Left lung (tissue), 10 donors: ENCODE results near the gene KBTBD3. TPM values are rescaled to one million over a fixed set of nuclear protein-coding genes. Genes with fewer than 3 reads are reported as not detected.
A peak's percentile ranks its signal among the peaks of the same experiment; 100 is the strongest.
"Not testable (repeated sequence)": the region's sequence is repeated elsewhere in the genome, so short reads cannot be mapped to it uniquely, and the experiment has no call there.

ENCODE experiments used
- ATAC-seq: fragments of 200-7000 bp; cut with Tn5 transposase; one replicate; pipeline ENCODE4 v1.9.1; 2020; ENCODE audit warnings: moderate library complexity
- DNase-seq, 4 donors: peaks; one replicate each; pipeline ENCODE4 v3.0.0-alpha.2; 2013 to 2020
- H3K27ac ChIP-seq, 2 donors: fragments of 200-600 bp; sonication (generic) in 1 of 2; one replicate each; pipeline versions ENCODE4 v1.5.0 to v1.8.0; 2020 to 2021
- H3K27me3 ChIP-seq, 2 donors: fragments of 200-600 bp; sonication (generic) in 1 of 2; one replicate each; pipeline versions ENCODE4 v1.5.0 to v1.8.0; 2020 to 2021
- H3K36me3 ChIP-seq, 2 donors: fragments of 200-600 bp; sonication (generic) in 1 of 2; one replicate each; pipeline versions ENCODE4 v1.5.0 to v1.8.0; 2020 to 2021
- H3K4me1 ChIP-seq, 2 donors: fragments of 200-600 bp; one replicate each; pipeline ENCODE4 v1.8.0; 2021
- H3K4me3 ChIP-seq, 2 donors: fragments of 200-600 bp; sonication (generic) in 1 of 2; one replicate each; pipeline versions ENCODE4 v1.5.0 to v1.8.0; 2020 to 2021; ENCODE audit warnings: mild to moderate bottlenecking in 1 of 2
- H3K9me3 ChIP-seq, 2 donors: fragments of 200-600 bp; sonication (generic) in 1 of 2; one replicate each; pipeline versions ENCODE4 v1.5.0 to v1.8.0; 2020 to 2021
- intact Hi-C, 2 donors: fragments of 100-400 bp; cut with DNase I; formaldehyde crosslinking; loops; one replicate each; pipeline versions ENCODE4 v1.11.2 to v1.14.2; 2022
- polyA plus RNA-seq, 6 donors: library from polyadenylated mRNA; unstranded; fragments of 120-200 nt; gene quantifications; one replicate each; pipeline ENCODE4 v1.2.1, GENCODE V29; 2013; ENCODE audit not compliant: insufficient read length in 6 of 6
- total RNA-seq, 2 donors: library from RNA; stranded (reverse); fragmentation: NEBNext Ultra II Directional; extraction: Animal tissue kit (Norgen Biotek cat#: 25700); gene quantifications; one replicate each; pipeline ENCODE4 v1.2.1, GENCODE V29; 2021
- TF ChIP-seq, protein P1 (sequence below), 2 donors: fragments of 200-600 bp; sonication (generic) in 1 of 2; IDR thresholded peaks; one replicate each; pipeline versions ENCODE4 v1.5.0 to v1.8.0; 2021; ENCODE audit warnings: antibody characterized with exemption in 2 of 2
- donor health status: DM: no; HTN: yes; CAD: no.
- donor health status: DM: no; HTN: no; CAD: no.

KBTBD3 gene
- total and polyA plus RNA-seq, 8 donors = 5.4 to 9.0 (median 7.4) TPM

DNA sequence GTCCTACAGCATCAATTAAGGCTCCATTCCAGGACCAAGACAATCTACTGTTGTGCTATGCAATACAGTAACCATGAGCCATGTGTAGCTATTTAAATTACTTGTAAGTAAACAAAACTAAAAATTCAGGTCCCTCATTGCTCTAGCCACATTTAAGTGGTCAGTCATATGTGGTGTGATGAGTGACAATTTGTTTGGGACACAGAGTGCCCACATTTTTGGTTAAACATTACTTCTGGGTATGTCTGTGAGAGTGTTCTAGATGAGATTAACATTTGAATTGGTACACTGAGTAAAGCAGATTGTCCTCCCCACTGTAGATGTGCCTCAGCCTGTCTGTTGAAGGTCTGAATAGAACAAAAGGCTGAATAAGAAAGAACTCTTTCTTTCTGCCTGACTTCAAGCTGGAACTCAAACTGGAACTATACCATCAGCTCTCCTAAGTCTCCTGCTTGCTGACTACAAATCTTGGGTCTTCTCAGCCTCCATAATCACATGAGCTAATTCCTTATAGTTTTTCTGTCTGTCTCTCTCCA lies 15.8 kb downstream of the KBTBD3 start:
- no peaks in the 10 kb centered on the region for H3K27me3 ChIP-seq
- H3K27ac ChIP-seq = no peak overlapping the region
- H3K4me1 ChIP-seq = no peaks in the 10 kb centered on the region
- H3K4me3 ChIP-seq = no peak overlapping the region
- ATAC-seq (no peak), DNase-seq (no peak)
- TF ChIP-seq, protein P1, sequence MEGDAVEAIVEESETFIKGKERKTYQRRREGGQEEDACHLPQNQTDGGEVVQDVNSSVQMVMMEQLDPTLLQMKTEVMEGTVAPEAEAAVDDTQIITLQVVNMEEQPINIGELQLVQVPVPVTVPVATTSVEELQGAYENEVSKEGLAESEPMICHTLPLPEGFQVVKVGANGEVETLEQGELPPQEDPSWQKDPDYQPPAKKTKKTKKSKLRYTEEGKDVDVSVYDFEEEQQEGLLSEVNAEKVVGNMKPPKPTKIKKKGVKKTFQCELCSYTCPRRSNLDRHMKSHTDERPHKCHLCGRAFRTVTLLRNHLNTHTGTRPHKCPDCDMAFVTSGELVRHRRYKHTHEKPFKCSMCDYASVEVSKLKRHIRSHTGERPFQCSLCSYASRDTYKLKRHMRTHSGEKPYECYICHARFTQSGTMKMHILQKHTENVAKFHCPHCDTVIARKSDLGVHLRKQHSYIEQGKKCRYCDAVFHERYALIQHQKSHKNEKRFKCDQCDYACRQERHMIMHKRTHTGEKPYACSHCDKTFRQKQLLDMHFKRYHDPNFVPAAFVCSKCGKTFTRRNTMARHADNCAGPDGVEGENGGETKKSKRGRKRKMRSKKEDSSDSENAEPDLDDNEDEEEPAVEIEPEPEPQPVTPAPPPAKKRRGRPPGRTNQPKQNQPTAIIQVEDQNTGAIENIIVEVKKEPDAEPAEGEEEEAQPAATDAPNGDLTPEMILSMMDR (IDR thresholded peaks at IDR 0.05) = no peak
- H3K36me3 ChIP-seq = no peaks in the 10 kb centered on the region
- no peaks in the 10 kb centered on the region for H3K9me3 ChIP-seq
- intact Hi-C loops = no loop called here

DNA sequence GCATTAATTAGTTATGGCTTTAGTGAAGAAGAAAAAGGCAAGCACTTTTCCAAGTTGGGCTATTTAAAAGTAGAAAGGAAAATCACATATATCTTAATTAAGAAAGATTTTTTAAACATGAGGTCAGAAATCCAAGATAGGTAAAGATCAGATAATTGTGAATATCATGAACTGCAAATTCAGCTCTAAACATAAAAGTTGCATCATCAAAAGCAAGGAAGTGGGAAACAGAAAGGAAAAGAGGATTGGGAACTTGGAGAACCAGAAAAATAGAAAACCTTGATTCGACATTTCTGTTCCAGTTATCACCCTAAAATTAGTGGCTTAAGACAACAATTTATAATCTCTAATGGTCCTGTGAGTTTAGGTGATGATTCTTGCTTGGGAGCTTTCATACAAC lies 17.5 kb downstream of the KBTBD3 start:
- Histone ChIP-seq H3K9me3 (no peaks in the 10 kb centered on the region), H3K36me3 (no peaks in the 10 kb centered on the region), H3K27me3 (no peaks in the 10 kb centered on the region), H3K4me1 (no peaks in the 10 kb centered on the region), H3K4me3 (no peak overlapping the region), H3K27ac (no peak overlapping the region)
- no peak for ATAC-seq
- intact Hi-C loops = no loop called here
- no peak for DNase-seq
- TF ChIP-seq, protein P1 (IDR thresholded peaks at IDR 0.05) = no peak

GRCh38 chr11:106058377-106058776 lies 18.8 kb downstream of the KBTBD3 start:
- H3K9me3 ChIP-seq, H3K27ac ChIP-seq, H3K27me3 ChIP-seq, H3K36me3 ChIP-seq, ATAC-seq, H3K4me3 ChIP-seq, intact Hi-C loops, H3K4me1 ChIP-seq: not testable (repeated sequence)
- DNase-seq = peak in 1 of 4 donors; percentile 35

- ATAC-seq (no peak), DNase-seq (no peak)
- TF ChIP-seq, protein P1 (IDR thresholded peaks at IDR 0.05) = no peak
- no peak overlapping the region for H3K27ac ChIP-seq
- H3K36me3 ChIP-seq = no peaks in the 10 kb centered on the region
- H3K4me1 ChIP-seq = no peaks in the 10 kb centered on the region
- H3K9me3 ChIP-seq = no peaks in the 10 kb centered on the region
- intact Hi-C loops = no loop called here
- no peaks in the 10 kb centered on the region for H3K27me3 ChIP-seq
- no peak overlapping the region for H3K4me3 ChIP-seq
Observed at GRCh38 chr11:106051103-106051502, 26.0 kb downstream of the KBTBD3 start.

DNA sequence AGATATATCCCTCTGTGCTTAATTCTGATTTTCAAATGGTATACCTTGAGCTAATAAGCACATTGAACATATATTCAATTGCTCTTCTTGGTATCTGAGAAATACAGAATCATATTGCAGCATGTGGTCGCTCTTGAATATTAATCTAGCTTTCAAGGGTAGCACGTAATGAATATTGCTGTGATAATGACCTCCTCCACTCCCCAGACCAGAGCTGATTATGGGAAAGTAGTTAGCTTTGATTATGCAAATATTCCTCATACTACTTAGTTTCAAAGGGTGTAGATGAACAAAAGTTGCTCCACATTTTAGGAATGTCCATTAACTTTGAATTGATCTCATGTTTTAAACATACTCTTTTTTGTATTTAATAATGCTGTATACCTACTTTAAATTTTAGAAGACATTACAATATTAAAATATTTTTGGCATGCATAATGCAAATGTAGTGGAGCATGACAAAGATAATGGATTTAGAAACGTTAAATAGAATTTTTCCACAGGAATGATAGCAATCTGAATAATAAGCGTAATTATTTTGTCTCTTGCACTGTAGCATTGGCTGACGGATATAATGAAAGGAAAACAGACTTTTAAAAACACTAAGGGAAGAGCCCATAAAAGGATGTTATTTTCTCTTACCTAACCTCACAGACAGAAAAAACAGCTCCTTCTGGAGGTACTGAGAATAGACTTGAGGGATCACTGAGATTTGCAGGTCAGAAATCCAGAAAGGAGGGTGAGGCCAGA lies 27.2 kb downstream of the KBTBD3 start:
- no peak overlapping the region for H3K4me3 ChIP-seq
- no peaks in the 10 kb centered on the region for H3K9me3 ChIP-seq
- intact Hi-C loops = no loop called here
- ATAC-seq = no peak
- H3K4me1 ChIP-seq = no peaks in the 10 kb centered on the region
- TF ChIP-seq, protein P1 (IDR thresholded peaks at IDR 0.05) = no peak
- DNase-seq = no peak
- no peak overlapping the region for H3K27ac ChIP-seq
- no peaks in the 10 kb centered on the region for H3K36me3 ChIP-seq
- H3K27me3 ChIP-seq = no peaks in the 10 kb centered on the region
